HG03095 (cell line): Measurements from ENCODE around the gene ARG2.
"Not testable (repeated sequence)": the region's sequence is repeated elsewhere in the genome, so short reads cannot be mapped to it uniquely, and the experiment has no call there.

ENCODE experiments used
- ATAC-seq: cut with Tn5 transposase; IDR thresholded peaks from one replicate; pipeline ENCODE4 v1.9.1; 2021; ENCODE audit warnings: moderate library complexity; ENCODE audit not compliant: unreplicated experiment

Gene ARG2

DNA sequence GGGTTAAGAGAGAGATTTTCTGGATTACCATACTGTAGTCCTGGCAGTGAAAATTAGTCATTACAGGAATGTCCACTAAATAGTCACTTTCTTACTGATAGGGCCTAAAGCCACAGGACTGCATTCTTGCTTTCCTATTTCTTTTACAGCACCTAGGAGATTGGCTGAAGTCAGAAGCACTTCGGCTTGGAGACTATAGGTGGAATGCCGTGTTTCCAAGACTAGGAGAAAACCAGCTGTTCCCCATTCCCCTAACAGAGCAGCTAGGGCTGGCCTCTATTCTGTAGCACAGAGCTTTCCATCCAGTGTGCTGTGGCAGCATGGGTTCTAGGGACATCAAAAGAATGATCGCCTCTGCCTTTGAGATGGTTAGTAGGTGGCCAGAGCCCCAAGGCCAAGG is 34.7 kb upstream of the ARG2 start:
- ATAC-seq: no peak

DNA sequence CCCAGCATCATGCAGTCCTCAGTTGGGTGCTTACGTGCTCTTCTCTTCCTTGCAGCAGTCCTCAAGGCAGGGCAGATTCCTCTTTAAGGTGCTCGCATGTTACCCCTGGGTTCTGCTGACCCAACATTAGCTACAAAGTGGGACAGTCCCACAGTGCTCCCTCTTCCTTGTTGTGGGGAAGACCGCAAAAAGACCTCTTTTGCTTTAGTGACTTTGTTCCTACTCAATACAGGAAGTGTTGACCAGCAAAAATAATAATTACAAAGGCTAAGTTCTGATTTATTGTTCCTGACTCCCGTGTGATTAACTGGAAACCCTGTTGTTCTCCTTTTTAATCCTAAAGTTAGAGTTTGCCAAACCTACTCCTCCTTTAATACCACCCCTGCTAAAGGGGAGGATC is 33.4 kb upstream of the ARG2 start:
- no peak for ATAC-seq

GRCh38 chr14:67589204-67589770 is 30.4 kb upstream of the ARG2 start:
- no peak for ATAC-seq

DNA sequence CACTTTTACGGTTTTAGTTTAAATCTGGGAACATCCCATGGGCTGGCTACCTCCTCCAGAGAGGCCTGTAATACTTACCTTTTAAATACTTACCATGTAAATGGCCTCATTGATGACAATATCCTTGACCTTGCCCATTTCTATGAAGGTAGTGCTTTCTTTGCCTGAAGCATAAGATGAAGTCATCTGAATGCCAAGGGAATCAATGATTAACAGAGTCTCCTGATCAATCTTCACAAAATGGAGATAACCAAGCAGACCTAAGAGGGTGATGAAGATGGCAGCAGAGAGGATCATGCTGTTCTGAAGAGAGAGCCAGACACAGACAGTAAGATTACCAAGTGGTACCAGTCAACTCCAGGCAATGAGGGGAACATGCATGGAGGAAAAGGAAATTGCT is 26.1 kb upstream of the ARG2 start:
- ATAC-seq: not testable (repeated sequence)

- ATAC-seq: no peak
Measured at GRCh38 chr14:67595392-67595791, 24.3 kb upstream of the ARG2 start.

DNA sequence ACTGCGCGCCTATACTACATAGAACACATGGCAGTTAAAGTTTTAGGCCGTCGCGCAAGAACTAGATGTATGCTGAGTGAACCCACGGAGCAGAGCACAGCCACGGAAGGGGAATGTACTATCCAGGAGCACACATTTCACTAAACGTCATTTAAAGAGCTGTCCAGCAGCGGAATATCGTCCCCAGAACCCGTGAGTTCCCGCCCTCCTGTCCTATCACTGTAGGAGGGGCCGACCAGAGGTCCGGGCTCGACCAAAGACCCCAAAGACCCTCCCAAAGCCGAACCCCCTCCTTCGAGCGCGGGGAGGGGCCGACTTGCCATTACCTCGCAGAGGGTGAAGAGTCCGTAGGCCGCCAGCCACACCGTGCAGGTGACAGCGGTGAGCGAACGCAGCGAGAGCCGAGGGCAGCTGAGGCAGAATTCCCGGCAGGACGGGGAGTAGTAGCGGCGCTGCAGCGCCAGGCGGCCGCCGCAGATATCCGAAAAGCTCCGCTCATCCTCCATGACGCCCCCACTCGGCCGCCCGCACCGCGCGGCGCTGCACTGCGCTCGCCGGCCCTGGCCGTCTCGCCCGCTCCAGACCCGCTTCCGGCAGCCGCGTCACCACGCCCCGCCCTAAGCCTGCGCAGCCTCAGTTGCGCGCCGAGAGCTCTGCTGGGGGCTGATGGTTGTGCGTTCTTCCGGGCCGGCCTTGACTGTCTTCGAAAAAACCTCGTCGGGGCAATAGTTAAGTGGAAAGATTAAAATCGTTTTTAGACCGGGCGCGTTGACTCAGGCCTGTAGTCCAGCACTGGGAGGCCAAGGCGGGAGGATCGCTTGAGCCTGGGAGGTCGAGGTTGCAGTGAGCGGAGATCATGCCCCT is 19.8 kb upstream of the ARG2 start, which contains the start of gene PIGH:
PIGH (minus strand) TSS at position 571 of the 864 bp plus-strand sequence; CDS start at position 506, 65 bp downstream.
- ATAC-seq: peak; percentile 87

- not testable (repeated sequence) for ATAC-seq
Measured at GRCh38 chr14:67600562-67600974, 19.2 kb upstream of the ARG2 start.

GRCh38 chr14:67602076-67602475 is 17.6 kb upstream of the ARG2 start:
- no peak for ATAC-seq

DNA sequence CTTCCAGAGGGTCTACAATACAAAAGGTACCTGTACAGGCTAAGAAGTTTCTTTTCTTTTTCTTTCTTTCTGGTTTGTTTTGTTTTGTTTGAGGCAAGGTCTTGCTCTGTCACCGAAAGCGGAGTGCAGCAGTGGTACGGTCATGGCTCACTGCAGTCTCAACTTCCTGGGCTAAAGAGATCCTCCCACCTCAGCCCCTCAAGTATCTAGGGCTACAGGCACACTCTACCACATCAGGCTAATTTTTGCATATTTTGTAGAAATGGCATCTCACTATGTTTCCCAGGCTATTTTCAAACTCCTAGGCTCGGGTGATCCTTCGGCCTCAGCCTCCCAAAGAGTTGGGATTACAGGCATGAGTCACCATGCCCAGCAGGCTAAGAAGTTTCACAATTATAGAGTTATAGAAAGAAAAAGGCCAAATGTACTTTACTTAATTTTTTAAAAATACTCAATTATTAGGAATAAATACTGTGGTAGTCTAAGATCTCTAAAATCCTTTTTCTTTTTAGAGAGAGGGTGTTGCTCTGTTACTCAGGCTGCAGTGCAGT is 16.6 kb upstream of the ARG2 start:
- peak; percentile 71 for ATAC-seq

DNA sequence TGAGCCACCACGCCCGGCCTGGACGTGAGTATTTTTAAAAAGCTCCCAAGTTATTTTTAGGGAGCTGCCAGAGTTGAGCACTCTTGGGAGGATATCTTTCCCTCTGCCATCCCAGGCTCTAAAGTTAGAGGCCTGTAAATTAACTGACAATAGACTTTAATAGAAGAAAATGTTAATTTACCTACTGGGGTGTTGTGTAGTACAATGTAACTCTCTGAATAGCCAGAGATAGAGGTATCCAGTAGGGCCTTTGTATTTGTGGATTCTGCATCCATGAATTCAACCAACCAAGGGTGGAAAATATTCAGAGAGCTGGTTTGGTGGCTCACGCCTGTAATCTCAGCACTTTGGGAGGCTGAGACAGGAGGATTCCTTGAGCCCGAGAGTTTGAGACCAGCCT is 12.1 kb upstream of the ARG2 start:
- ATAC-seq: no peak

DNA sequence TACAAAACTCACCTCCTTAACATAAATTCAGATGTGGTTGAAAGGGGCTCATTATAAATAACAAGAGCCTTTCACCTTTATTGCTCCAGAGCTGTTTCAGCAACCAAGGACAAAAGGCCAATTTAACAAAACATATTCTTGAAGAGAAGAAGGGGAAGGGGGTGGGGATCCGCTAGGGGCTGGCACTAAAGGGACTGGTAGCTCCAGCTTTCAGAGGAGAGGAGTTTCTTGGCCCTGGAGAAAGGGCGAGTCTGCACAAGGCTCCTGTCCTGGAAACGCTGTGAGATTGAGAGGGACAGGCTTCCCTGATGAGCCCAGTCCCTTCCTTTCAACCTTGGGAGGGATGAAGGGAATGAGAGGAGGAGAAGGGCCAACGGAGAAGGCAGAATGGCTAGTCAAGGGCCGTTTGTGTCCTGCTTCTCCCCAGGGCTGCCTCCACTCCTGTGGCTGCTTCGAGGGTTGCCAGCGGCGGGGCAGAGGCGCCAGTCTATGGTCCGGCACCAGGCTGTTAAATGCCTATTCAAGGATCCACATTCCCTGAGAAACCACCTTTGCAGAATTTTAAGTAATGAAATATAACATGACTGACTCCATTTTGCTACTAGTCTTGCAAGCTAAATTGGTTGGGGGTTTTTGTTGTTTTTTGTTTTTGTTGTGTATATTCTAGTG is 9.9 kb upstream of the ARG2 start:
- no peak for ATAC-seq

DNA sequence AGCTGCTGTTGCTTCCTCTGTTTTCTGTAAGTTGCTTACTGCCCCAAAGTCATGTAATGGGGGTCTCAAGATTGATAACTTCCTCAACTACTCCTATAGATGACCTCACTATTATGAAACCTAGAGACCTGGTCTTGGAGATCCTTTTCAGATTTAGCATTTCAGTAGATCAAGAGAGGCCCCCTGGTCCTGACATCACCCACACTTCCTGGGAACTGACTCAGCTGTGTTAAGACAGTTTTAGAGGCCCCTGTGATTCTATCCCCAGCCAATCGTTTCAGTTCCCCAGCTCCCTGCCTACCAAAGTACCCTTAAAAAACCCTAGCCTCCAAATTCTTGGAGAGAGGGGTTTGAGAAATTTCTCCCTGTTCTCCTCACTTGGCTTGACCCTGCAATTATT is 9.2 kb upstream of the ARG2 start:
- no peak for ATAC-seq

- ATAC-seq: no peak
Measured at GRCh38 chr14:67618617-67619063, 1.1 kb upstream of the ARG2 start.

GRCh38 chr14:67620217-67620785 is 581 bp downstream of the ARG2 start:
- ATAC-seq: no peak

DNA sequence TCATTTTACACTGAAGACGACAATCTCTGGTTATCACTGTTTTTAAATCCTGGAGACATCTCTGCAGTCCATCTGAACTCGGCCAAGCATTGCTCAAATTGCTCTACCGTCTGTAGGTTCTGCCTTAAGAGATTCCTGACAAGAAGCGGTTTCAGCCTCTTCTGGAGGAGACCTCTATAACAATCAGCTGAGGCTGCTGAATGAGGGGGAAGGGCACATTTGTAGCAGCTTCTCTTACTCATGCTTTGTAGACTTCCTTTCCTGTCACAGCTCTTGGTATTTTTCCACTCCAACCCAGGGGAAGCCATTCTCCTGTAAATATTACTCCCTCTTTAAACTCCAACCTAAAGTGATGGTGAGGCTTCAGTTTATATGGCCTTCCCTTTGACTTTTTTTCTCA is 3.0 kb downstream of the ARG2 start:
- no peak for ATAC-seq

GRCh38 chr14:67623114-67623513 is 3.4 kb downstream of the ARG2 start:
- ATAC-seq: no peak

GRCh38 chr14:67626131-67626530 is 6.4 kb downstream of the ARG2 start:
- not testable (repeated sequence) for ATAC-seq

DNA sequence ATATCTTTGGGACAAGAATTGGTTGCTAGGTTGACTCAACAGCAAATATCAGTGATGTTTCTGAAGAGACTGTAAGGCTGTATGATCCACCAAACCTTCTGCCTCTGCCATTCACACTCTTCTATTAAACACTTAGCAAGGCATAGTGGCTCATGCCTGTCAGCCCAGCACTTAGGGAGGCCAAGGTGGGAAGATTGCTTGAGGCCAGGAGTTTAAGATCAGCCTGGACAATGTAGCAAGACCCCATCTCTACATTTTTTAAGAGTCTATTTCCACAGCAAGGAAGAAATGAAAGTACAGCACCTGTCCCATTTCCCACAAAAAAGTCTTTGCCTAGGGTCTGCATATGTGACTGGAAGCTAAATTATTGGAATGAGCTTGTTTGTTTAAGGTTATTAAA is 7.8 kb downstream of the ARG2 start:
- no peak for ATAC-seq

DNA sequence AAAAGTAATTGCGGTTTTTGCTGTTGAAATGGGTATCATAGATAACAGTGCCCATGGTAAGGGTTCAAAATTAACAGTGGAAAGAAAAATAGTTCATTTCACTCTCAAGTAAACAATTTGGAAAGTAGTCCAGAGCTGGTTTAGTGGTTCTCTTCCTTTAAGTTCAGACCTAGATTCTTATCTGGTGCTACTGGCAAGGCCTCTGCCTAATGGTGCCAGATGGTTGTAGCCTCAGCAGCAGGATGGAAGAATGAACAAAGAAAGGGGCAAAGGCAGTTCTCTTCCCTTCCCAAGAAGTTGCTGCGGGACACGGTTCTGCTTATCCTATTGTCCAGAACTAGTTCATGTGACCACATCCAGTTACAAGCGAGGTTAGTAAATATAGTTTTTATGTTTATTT is 10.5 kb downstream of the ARG2 start:
- no peak for ATAC-seq

DNA sequence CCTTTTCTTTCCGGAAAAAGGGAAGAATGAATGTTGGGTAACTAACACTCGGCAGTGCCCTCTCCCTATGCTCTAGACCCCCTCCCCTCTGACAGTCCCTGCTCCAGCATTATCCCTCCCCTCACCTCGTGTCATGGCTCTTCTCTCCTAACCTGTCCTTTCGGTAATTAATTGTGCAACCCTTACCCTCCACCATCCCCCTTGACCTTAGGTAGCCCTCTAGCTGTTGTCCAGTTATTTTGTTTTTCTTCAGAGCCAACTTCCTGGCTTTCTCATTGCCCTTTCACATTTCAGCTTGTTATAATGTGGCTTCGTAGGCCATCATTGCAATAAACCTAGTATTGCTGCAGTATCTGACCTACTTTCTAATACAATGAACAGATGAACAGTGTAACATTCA is 11.2 kb downstream of the ARG2 start:
- ATAC-seq: no peak

DNA sequence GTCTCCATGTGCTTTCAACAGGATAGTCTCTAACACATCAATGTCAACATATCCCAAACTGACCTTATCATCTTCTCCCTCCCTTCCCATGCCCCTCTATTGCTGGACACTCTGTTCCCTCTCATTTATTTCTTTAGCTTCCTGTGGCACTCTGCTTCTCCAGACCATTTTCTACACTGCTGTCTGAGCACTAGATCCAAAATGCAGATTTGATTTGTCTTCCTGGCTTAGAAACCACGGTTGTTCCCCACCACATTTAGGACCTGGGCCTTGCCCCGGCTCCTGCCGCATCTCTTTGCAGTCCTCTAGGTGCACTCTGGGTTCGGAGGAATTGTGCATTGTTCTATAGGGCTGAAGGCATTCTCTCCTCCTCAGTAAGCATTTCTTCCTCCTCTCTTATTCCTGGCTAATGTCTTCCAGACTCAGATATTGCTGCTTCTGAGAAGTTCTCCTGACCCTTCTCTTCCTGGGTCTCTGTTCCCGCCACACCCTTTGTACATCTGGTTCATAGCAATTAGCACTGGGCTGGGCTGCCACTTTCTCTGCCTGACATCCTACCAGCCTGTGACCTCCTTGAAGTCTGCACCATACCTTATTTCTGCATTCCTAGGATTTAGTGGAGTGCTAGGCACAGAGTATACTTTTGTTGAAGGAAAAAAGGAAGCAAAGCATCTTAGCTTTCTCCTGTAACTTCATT is 13.9 kb downstream of the ARG2 start:
- no peak for ATAC-seq
